Endothelial cell (in vitro differentiated cells): ENCODE measurements around the gene MICAL3. TPM values are rescaled to one million over a fixed set of nuclear protein-coding genes. Genes with fewer than 3 reads are reported as not detected.

ENCODE experiments used
- DNase-seq: peaks from one replicate; pipeline ENCODE4 v3.0.0; 2021; ENCODE audit warnings: low spot score
- H3K27ac Mint-ChIP-seq: one replicate; pipeline ENCODE4 v1.8.0; 2021; ENCODE audit warnings: mixed read lengths, inconsistent platforms; ENCODE audit not compliant: unreplicated experiment
- H3K27me3 Mint-ChIP-seq: one replicate; pipeline ENCODE4 v1.8.0; 2021; ENCODE audit warnings: mild to moderate bottlenecking, moderate library complexity, mixed read lengths, inconsistent platforms; ENCODE audit not compliant: unreplicated experiment
- H3K36me3 Mint-ChIP-seq: one replicate; pipeline ENCODE4 v1.8.0; 2021; ENCODE audit warnings: mild to moderate bottlenecking, low read depth, mixed read lengths, inconsistent platforms; ENCODE audit not compliant: unreplicated experiment
- H3K4me1 Mint-ChIP-seq: one replicate; pipeline ENCODE4 v1.8.0; 2021; ENCODE audit warnings: mild to moderate bottlenecking, mixed read lengths, inconsistent platforms; ENCODE audit not compliant: unreplicated experiment
- H3K4me3 Mint-ChIP-seq: one replicate; pipeline ENCODE4 v1.8.0; 2021; ENCODE audit warnings: mild to moderate bottlenecking, mixed read lengths, inconsistent platforms; ENCODE audit not compliant: unreplicated experiment
- H3K9me3 Mint-ChIP-seq: one replicate; pipeline ENCODE4 v1.8.0; 2021; ENCODE audit warnings: mixed read lengths, inconsistent platforms; ENCODE audit not compliant: unreplicated experiment
- total RNA-seq: library from RNA; stranded (reverse); fragmentation: NEBNext Ultra II Directional; extraction: Animal tissue kit (Norgen Biotek cat#: 25700); gene quantifications from one replicate; pipeline ENCODE4 v1.2.1, GENCODE V29; 2021; ENCODE audit not compliant: unreplicated experiment
- TF ChIP-seq, protein P1 (sequence below): fragments of 200-600 bp; sonication (generic); IDR thresholded peaks from one replicate; pipeline ENCODE4 v1.5.0; 2021; ENCODE audit warnings: antibody characterized with exemption; ENCODE audit not compliant: unreplicated experiment

Gene MICAL3
- total RNA-seq, 1 donor from 2014 or later, result 54.3 TPM

DNA sequence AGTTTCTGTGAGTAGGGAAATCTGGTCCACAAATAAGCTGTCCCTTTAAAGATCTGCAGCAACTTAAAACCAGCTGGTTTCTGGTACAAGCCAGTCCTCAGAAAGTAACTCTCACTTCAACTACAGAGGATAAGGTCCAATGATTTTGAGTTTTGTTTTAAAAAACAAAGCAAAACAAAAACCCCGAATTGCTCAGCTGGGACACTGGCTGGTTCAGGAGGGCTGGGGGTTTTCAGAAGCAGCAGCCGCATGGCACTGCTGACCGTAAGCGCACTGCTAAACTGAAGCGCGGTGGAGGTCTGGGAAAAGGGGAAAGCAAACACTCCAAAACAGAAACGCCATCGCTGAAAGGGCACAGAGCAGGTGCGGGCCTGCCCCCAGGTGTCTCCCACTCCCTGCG is 59.7 kb downstream of the MICAL3 start:
- H3K27me3 Mint-ChIP-seq, result peaks cover 9% of the 10 kb centered on the region
- TF ChIP-seq, protein P1, sequence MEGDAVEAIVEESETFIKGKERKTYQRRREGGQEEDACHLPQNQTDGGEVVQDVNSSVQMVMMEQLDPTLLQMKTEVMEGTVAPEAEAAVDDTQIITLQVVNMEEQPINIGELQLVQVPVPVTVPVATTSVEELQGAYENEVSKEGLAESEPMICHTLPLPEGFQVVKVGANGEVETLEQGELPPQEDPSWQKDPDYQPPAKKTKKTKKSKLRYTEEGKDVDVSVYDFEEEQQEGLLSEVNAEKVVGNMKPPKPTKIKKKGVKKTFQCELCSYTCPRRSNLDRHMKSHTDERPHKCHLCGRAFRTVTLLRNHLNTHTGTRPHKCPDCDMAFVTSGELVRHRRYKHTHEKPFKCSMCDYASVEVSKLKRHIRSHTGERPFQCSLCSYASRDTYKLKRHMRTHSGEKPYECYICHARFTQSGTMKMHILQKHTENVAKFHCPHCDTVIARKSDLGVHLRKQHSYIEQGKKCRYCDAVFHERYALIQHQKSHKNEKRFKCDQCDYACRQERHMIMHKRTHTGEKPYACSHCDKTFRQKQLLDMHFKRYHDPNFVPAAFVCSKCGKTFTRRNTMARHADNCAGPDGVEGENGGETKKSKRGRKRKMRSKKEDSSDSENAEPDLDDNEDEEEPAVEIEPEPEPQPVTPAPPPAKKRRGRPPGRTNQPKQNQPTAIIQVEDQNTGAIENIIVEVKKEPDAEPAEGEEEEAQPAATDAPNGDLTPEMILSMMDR, result no peak
- H3K36me3 Mint-ChIP-seq, result peaks cover 3% of the 10 kb centered on the region
- H3K4me3 Mint-ChIP-seq, result no peak overlapping the region
- no peaks in the 10 kb centered on the region for H3K9me3 Mint-ChIP-seq
- H3K4me1 Mint-ChIP-seq, result peaks cover 49% of the 10 kb centered on the region
- no peak for DNase-seq
- peak overlapping the region; percentile 78 for H3K27ac Mint-ChIP-seq

DNA sequence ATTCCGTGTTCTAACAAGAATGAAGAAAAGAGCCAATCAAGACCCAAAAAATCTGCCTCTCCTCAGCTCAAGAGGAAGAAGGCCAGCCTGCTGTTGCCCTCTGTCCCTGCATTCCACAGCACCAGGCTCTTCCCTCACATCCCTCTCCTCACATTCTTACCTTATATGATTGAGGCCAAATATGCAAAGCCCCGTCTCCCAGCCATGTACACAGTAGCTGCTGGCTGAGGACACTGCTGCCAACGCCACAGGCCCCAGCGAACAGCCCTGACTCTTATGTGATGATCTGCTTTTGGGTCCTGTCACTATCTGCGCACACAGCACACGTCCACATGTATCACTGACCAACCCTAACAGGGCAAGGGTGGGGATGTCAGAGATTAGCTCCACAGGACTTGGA is 60.2 kb downstream of the MICAL3 start:
- TF ChIP-seq, protein P1, result no peak
- DNase-seq, result no peak
- no peaks in the 10 kb centered on the region for H3K9me3 Mint-ChIP-seq
- peaks cover 10% of the 10 kb centered on the region for H3K27me3 Mint-ChIP-seq
- peaks cover 3% of the 10 kb centered on the region for H3K36me3 Mint-ChIP-seq
- no peak overlapping the region for H3K4me3 Mint-ChIP-seq
- H3K4me1 Mint-ChIP-seq, result peaks cover 46% of the 10 kb centered on the region
- H3K27ac Mint-ChIP-seq, result peak overlapping the region; percentile 78

DNA sequence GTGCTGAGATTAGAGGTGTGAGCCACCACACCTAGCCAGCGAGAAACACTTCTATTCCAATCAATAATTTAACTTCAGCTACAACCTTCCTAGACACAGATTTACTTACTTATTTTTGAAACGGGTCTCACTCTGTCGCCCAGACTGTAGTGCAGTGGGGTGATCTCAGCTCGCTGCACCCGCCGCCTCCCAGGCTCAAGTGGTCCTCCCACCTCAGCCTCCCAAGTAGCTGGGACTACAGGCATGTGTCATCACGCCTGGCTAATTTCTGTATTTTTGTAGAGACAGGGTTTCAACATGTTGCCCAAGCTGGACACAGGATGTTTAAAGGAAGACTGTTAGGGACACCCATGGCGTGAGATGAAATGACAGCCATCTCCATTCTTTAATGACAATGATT is 61.3 kb downstream of the MICAL3 start:
- TF ChIP-seq, protein P1, result no peak
- DNase-seq, result no peak
- Mint-ChIP-seq H3K4me3 (no peak overlapping the region), H3K27ac (peak overlapping the region; percentile 64), H3K9me3 (no peaks in the 10 kb centered on the region), H3K36me3 (peaks cover 3% of the 10 kb centered on the region), H3K27me3 (peaks cover 10% of the 10 kb centered on the region), H3K4me1 (peaks cover 40% of the 10 kb centered on the region)

DNA sequence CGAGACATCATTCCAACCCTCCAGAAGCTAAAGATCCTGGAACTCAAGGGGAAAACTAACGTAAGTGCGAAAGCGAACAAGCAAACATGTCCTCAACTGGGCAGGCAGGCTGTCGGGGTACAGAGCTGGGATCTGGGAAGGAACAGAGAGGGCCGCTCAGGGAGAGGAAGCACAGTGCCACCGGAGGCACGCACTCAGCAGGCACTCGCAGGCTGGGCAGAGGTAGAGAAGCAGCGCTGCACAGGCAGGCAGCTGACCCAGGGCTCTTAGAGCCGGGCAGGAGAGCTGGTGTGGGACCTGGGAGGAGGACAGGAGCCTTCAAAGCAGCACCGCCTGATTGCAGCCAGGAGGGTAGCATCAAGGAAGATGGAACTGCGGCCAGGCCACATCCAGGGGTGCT is 62.2 kb downstream of the MICAL3 start:
- Mint-ChIP-seq H3K4me3 (no peak overlapping the region), H3K27ac (peak overlapping the region; percentile 1), H3K4me1 (peaks cover 39% of the 10 kb centered on the region), H3K27me3 (peaks cover 10% of the 10 kb centered on the region), H3K9me3 (no peaks in the 10 kb centered on the region), H3K36me3 (peaks cover under 1% of the 10 kb centered on the region)
- DNase-seq, result no peak
- TF ChIP-seq, protein P1, result no peak

DNA sequence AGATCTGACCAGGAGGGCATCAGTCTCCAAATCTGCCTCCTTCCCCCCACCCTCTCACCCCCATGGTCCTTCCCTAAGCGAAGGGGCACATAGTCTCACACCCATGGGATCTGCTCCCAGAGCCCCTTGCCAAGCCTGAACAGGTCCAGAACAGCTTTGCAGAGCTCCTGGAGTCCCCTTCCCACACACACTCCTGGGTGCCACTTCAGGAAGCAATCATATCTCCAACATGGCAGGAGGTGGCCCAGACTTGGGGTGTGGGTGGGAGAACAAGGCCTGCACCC is 63.0 kb downstream of the MICAL3 start:
- Mint-ChIP-seq H3K4me1 (peaks cover 32% of the 10 kb centered on the region), H3K27ac (no peak overlapping the region), H3K27me3 (peaks cover 8% of the 10 kb centered on the region), H3K4me3 (no peak overlapping the region), H3K36me3 (no peaks in the 10 kb centered on the region), H3K9me3 (no peaks in the 10 kb centered on the region)
- no peak for DNase-seq
- TF ChIP-seq, protein P1, result no peak
